ENCODE measurements around the gene GUCA1A.

GRCh38 chr6:42150254-42150653, 22.9 kb upstream of the GUCA1A start:
- no peak for TF ChIP-seq POLR2A (IDR thresholded peaks at IDR 0.05)
- no peak for TF ChIP-seq CTCF (IDR thresholded peaks at IDR 0.05)
